HG02970 (cell line): Measurements from ENCODE around the gene UBR2.
"Not testable (repeated sequence)": the region's sequence is repeated elsewhere in the genome, so short reads cannot be mapped to it uniquely, and the experiment has no call there.

Experiments
- ATAC-seq: cut with Tn5 transposase; IDR thresholded peaks from one replicate; pipeline ENCODE4 v1.9.1; 2021; ENCODE audit warnings: mild to moderate bottlenecking, moderate library complexity, moderate number of reproducible peaks; ENCODE audit not compliant: unreplicated experiment, low FRiP score

Gene UBR2

DNA sequence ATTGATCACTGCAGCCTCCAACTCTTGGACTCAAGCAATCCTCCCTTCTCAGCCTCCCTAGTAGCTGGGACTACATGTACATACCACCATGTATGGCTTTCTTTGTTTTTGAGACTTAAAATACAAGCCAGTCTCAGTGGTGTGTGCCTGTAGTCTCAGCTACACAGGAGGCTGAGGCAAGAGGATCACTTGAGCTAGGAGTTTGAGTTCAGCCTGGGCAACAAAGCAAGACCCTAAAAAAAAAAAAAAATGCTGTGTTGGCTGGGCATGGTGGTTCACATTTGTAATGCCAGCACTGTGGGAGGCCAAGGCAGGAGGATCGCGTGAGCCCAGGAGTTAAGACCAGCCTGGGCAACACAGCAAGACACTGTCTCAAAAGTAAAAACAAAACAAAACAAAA, 51.7 kb downstream of the UBR2 start:
- ATAC-seq = no peak

DNA sequence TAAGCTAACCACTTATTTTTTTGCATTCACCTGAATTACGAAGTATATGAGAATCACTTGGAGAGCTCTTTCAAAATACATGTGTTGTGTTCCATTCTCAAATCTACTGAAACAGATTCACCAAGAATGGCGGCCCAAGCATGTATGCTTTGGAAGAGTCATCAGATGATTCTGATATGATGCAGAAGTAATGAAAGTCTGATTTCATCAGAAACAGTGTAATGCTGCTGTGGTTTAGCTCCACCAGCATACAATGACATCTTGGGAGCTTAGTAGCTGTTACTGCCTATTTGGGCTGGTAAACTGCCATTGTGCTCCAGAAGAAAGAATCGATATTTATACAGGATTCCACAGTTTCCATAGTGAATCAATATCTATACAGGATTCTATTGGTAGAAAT, 52.9 kb downstream of the UBR2 start:
- no peak for ATAC-seq

DNA sequence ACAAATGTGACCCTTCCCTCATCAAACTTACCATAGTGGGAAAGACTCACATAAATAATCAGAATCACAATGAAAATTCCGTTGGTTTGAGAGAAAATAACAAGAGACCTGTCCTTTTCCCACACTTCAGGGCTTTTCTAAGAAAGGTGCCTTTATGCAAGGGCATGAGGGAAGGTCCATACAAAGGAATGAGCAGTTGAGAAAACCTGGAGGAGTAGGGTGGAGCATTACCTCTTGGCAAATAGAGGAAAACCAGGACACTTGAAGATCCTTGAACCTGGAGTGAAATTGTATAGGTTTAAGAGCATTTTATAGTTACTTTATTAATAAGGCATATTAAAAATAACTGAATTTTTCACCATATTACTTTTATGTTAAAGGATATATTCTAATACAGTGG, 54.3 kb downstream of the UBR2 start:
- ATAC-seq = no peak

DNA sequence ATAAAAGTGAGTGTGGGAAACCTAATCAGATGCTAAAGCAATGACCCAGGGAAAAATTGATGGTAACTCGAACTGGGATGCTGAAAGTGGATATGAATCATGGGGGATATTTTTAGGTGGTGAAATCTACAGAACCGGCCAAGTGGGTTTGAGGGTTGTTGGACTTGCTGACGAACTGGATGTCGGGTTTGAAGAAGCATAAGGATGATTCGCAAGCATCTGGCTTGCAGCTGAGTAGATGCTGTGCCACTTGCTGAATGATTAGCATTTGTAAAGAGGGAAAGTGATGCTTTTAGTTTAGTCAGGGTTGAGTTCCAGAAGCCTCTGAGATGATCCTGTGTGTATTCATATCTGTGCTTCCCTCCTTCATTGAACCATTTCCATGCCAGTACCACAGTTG, 54.9 kb downstream of the UBR2 start:
- no peak for ATAC-seq

DNA sequence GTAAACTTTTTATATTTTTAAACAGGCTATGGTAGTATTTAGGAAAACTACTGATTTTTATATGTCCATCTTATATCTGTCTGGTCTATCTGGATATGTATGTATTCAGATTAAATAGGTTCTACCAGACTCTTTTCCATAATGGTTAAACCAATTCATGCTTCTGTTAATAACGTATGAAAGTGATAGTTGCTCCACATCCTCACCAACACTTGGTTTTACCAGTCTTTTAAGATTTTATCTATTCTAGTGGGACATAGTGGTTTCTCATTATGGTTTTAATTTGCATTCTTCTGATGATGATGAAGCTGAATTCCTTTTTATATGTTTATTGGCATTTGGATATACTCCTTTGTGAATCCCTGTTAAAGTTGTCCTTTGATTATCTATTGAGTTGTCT, 56.1 kb downstream of the UBR2 start:
- no peak for ATAC-seq

- ATAC-seq = no peak
Observed at GRCh38 chr6:42624601-42625000, 60.8 kb downstream of the UBR2 start.

GRCh38 chr6:42627044-42627443, 63.2 kb downstream of the UBR2 start:
- ATAC-seq = no peak

DNA sequence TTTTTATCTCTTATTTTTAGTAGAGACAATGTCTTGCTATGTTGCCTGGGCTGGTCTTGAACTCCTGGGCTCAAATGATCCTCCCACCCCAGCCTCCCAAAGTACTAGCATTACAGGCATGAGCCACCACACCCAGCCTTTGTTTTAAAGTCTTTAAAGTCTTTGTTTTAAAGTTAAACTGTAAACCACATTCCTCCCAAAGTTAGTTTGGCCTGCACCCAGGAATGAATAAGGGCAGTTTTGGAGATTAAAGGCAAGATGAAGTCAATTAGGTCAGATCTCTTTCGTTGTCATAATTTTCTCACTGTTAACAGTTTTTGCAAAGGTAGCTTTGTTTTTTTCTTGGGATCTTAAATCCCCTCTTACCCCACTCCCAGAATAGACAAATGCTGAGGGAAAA, 63.8 kb downstream of the UBR2 start:
- no peak for ATAC-seq

GRCh38 chr6:42628604-42629003, 64.8 kb downstream of the UBR2 start:
- no peak for ATAC-seq

- no peak for ATAC-seq
Observed at GRCh38 chr6:42629845-42630244, 66.0 kb downstream of the UBR2 start.

DNA sequence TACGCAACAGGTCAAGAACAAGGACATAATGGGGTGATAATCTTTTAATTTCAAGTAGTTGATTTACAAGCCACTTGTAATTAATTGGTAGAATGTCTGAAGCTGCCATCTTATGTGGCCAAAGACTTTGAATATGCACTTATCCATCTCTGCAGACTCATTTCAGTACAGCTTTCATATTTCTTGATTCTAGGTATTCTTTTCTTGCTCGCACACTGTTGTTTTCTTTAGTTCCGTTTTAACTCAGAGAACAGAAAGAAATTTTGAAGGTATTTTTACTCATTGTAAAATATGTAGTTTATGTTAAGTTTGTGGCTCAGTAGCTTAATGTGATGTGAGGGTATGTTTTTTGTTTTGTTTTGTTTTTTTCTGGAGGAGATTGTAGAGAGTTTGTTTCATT, 73.9 kb downstream of the UBR2 start:
- no peak for ATAC-seq

GRCh38 chr6:42642794-42643193, 79.0 kb downstream of the UBR2 start:
- ATAC-seq = no peak

DNA sequence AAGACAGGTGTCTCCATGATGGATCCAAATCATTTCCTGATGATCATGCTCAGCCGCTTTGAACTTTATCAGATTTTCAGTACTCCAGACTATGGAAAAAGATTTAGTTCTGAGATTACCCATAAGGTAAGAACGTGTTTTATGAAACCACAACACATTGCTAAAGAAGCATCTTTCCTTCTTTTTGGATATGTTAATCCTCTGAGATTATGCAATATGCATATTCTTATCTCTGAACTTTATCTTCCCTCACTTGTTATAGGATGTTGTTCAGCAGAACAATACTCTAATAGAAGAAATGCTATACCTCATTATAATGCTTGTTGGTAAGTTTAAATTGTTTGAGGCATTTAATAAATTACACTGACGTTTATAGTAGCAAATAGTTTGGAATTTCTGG, 80.4 kb downstream of the UBR2 start:
- no peak for ATAC-seq

GRCh38 chr6:42652024-42652746, 88.4 kb downstream of the UBR2 start:
- no peak for ATAC-seq

GRCh38 chr6:42653851-42654250, 90.0 kb downstream of the UBR2 start:
- ATAC-seq = no peak

- no peak for ATAC-seq
Observed at GRCh38 chr6:42659806-42660205, 96.0 kb downstream of the UBR2 start.

DNA sequence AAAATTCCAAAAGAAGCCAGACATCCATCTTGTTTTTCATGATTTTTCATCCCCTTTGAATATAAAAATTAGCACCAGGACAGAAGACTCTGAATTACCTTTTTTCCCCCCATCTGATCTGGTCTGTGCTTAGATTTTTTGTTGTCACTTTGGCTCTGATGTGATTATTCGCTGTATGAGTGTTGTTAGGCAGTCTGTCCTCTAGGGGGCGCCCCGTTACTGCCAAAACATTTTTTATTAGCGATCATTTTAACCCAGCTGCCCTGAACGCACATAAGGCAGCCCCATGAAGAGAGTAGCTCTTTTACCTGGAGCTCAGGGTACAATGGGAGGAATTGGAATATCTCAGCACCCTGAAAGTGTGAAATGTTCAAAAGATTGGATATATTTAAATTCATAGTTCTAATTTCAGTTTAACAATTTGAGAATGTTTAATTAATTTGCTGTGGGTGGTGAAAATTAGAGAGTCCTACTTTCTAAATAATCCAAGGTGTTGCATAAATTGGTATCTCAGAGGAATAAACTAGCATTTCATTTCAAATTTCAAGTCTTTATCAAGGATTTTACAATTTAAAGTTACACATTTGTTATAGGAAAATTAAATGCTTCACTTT, 97.8 kb downstream of the UBR2 start:
- ATAC-seq = no peak

- no peak for ATAC-seq
Observed at GRCh38 chr6:42664718-42665117, 100.9 kb downstream of the UBR2 start.

- not testable (repeated sequence) for ATAC-seq
Observed at GRCh38 chr6:42674368-42674767, 110.5 kb downstream of the UBR2 start.

GRCh38 chr6:42674780-42675179, 111.0 kb downstream of the UBR2 start:
- ATAC-seq = no peak

DNA sequence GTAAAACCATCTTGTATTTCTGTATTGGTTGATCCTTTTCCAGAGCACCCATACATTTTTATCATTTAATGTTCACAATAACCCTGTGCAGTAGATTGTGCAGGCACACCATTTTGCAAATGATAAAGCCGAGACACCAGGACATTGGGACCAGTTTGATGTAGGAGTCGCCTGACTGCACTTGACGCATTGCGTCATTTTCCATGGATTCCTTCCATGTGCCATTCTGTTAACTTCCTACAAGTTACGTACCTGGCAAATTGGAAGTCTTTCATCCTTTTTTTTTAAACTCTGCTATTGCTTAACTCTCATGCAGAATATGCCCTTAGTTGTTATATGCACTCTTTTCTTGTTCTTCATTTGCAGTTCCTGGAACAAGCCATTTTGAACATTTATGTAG, 115.5 kb downstream of the UBR2 start:
- ATAC-seq = no peak

GRCh38 chr6:42688281-42688680, 124.5 kb downstream of the UBR2 start:
- ATAC-seq = no peak
